K562 (cell line): Measurements from ENCODE around the gene SRPK1. TPM values are rescaled to one million over a fixed set of nuclear protein-coding genes. Genes with fewer than 3 reads are reported as not detected.

Source experiments
- FOXJ3 ChIP-seq: sonication (generic); formaldehyde crosslinking; IDR thresholded peaks from 2 replicates; pipeline ENCODE4 v1.4.0; 2020; ENCODE audit warnings: mild to moderate bottlenecking, missing genetic modification reagents
- HNRNPK ChIP-seq: fragments of 200-400 bp; formaldehyde crosslinking; IDR thresholded peaks from one replicate; pipeline ENCODE4 v1.6.1; 2018; ENCODE audit warnings: mild to moderate bottlenecking, low read depth, low read length; ENCODE audit not compliant: poor library complexity, severe bottlenecking
- NCOA1 ChIP-seq: fragments of 450-650 bp; IDR thresholded peaks from 2 replicates; pipeline ENCODE4 v1.6.1; 2016; ENCODE audit warnings: low read depth
- POLR3G ChIP-seq: IDR thresholded peaks from 2 replicates; pipeline ENCODE4 v1.6.1; 2011; ENCODE audit not compliant: insufficient read length, insufficient replicate concordance; ENCODE audit errors: extremely low read depth
- RBBP5 ChIP-seq: fragments of 200-600 bp; sonication (generic); IDR thresholded peaks from 2 replicates; pipeline ENCODE4 v1.6.1; 2012; ENCODE audit warnings: borderline replicate concordance, mild to moderate bottlenecking, low read length, control low read depth, inconsistent platforms; ENCODE audit not compliant: insufficient read depth, poor library complexity, severe bottlenecking
- REST ChIP-seq, 2 experiments: fragments of 450-650 bp; formaldehyde crosslinking in 1 of 2; IDR thresholded peaks; 2 replicates each; pipeline versions ENCODE4 v1.4.0 to v1.6.1; 2014 to 2020; ENCODE audit warnings: mild to moderate bottlenecking in 2 of 2, borderline replicate concordance in 1 of 2, low read depth in 1 of 2
- polyA plus RNA-seq, 8 experiments: library from polyadenylated mRNA; depleted of rRNA in 4 of 8; stranded (reverse) in 5 of 8; unstranded in 3 of 8; fragments of >200 nt; fragmentation: Nextera tagmentation in 2 of 8; fragmentation: Illumina TruSeq in 1 of 8; extraction: Ambion mirVana in 2 of 8; extraction: Trizol in 1 of 8; gene quantifications; 2 replicates each; pipeline versions ENCODE4 v1.2.1 to v1.2.3, GENCODE V29; 2011 to 2014; ENCODE audit warnings: inconsistent platforms in 1 of 8, missing spikeins in 1 of 8
- total RNA-seq, 7 experiments: library from RNA; depleted of rRNA in 6 of 7; stranded (reverse); fragments of >200 nt in 6 of 7; fragmentation: Illumina TruSeq in 2 of 7; extraction: Trizol in 2 of 7; gene quantifications; 2 replicates each; pipeline versions ENCODE4 v1.2.1 to v1.2.3, GENCODE V29; 2011 to 2021; ENCODE audit warnings: low replicate concordance in 1 of 7
- TF ChIP-seq, protein P1 (sequence below), 3 experiments: IDR thresholded peaks in 2 of 3; conservative IDR thresholded peaks in 1 of 3; 2 replicates each; pipeline ENCODE4 v1.5.1; 2011 to 2012; ENCODE audit warnings: low read length in 3 of 3, mild to moderate bottlenecking in 3 of 3, control low read depth in 2 of 3, improper control_type of control experiment in 1 of 3, inconsistent platforms in 1 of 3, low read depth in 1 of 3, mixed read lengths in 1 of 3, moderate library complexity in 1 of 3; ENCODE audit not compliant: insufficient read depth in 2 of 3
- TF ChIP-seq, protein P2 (sequence below), 2 experiments: fragments of 450-650 bp; IDR thresholded peaks; 2 replicates each; pipeline ENCODE4 v1.6.1; 2016; ENCODE audit warnings: mild to moderate bottlenecking in 2 of 2, borderline replicate concordance in 1 of 2, low read depth in 1 of 2, moderate library complexity in 1 of 2

SRPK1 gene
- total and polyA plus RNA-seq, 9 of the 15 experiments (the other 6 are each of a cell fraction or from before 2014, with no cell fraction given) = 99.6 to 185 (median 159) TPM

DNA sequence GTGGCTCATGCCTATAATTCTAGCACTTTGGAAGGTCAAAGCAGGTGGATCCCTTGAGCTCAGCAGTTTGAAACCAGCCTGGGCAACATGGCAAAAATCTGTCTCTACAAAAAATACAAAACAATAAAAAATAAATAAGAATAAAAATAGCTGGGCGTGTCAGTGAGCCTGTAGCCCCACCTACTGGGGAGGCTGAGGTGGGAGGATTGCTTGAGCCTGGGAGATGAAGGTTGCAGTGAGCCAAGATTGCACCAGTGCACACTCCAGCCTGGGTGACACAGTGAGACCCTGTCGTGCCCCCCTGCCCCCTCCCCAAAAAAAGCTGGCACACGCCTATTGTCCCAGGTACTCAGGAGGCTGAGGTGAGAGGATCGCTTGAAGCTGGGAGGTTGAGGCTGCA, 35.1 kb upstream of the SRPK1 start (continued):
- TF ChIP-seq REST (IDR thresholded peaks at IDR 0.05; ENCODE audit: borderline replicate concordance) (peak; percentile 9; the same call in 1 of the 2 replicates), REST (CRISPR knock-in tag; IDR thresholded peaks at IDR 0.05; ENCODE audit: low read depth) (no peak), NCOA1 (no peak), FOXJ3 (CRISPR knock-in tag) (no peak), HNRNPK (no peak), POLR3G (no peak), RBBP5 (no peak)
- TF ChIP-seq, protein P1, sequence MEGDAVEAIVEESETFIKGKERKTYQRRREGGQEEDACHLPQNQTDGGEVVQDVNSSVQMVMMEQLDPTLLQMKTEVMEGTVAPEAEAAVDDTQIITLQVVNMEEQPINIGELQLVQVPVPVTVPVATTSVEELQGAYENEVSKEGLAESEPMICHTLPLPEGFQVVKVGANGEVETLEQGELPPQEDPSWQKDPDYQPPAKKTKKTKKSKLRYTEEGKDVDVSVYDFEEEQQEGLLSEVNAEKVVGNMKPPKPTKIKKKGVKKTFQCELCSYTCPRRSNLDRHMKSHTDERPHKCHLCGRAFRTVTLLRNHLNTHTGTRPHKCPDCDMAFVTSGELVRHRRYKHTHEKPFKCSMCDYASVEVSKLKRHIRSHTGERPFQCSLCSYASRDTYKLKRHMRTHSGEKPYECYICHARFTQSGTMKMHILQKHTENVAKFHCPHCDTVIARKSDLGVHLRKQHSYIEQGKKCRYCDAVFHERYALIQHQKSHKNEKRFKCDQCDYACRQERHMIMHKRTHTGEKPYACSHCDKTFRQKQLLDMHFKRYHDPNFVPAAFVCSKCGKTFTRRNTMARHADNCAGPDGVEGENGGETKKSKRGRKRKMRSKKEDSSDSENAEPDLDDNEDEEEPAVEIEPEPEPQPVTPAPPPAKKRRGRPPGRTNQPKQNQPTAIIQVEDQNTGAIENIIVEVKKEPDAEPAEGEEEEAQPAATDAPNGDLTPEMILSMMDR (IDR thresholded peaks at IDR 0.05 in 2 of 3, conservative IDR thresholded peaks at IDR 0.05 in 1 of 3; ENCODE audit: insufficient read depth in 2 of 3, low read depth in 1 of 3, low read length in 3 of 3) = peak; percentile 65 to 71 (median 69)
- TF ChIP-seq, protein P2, sequence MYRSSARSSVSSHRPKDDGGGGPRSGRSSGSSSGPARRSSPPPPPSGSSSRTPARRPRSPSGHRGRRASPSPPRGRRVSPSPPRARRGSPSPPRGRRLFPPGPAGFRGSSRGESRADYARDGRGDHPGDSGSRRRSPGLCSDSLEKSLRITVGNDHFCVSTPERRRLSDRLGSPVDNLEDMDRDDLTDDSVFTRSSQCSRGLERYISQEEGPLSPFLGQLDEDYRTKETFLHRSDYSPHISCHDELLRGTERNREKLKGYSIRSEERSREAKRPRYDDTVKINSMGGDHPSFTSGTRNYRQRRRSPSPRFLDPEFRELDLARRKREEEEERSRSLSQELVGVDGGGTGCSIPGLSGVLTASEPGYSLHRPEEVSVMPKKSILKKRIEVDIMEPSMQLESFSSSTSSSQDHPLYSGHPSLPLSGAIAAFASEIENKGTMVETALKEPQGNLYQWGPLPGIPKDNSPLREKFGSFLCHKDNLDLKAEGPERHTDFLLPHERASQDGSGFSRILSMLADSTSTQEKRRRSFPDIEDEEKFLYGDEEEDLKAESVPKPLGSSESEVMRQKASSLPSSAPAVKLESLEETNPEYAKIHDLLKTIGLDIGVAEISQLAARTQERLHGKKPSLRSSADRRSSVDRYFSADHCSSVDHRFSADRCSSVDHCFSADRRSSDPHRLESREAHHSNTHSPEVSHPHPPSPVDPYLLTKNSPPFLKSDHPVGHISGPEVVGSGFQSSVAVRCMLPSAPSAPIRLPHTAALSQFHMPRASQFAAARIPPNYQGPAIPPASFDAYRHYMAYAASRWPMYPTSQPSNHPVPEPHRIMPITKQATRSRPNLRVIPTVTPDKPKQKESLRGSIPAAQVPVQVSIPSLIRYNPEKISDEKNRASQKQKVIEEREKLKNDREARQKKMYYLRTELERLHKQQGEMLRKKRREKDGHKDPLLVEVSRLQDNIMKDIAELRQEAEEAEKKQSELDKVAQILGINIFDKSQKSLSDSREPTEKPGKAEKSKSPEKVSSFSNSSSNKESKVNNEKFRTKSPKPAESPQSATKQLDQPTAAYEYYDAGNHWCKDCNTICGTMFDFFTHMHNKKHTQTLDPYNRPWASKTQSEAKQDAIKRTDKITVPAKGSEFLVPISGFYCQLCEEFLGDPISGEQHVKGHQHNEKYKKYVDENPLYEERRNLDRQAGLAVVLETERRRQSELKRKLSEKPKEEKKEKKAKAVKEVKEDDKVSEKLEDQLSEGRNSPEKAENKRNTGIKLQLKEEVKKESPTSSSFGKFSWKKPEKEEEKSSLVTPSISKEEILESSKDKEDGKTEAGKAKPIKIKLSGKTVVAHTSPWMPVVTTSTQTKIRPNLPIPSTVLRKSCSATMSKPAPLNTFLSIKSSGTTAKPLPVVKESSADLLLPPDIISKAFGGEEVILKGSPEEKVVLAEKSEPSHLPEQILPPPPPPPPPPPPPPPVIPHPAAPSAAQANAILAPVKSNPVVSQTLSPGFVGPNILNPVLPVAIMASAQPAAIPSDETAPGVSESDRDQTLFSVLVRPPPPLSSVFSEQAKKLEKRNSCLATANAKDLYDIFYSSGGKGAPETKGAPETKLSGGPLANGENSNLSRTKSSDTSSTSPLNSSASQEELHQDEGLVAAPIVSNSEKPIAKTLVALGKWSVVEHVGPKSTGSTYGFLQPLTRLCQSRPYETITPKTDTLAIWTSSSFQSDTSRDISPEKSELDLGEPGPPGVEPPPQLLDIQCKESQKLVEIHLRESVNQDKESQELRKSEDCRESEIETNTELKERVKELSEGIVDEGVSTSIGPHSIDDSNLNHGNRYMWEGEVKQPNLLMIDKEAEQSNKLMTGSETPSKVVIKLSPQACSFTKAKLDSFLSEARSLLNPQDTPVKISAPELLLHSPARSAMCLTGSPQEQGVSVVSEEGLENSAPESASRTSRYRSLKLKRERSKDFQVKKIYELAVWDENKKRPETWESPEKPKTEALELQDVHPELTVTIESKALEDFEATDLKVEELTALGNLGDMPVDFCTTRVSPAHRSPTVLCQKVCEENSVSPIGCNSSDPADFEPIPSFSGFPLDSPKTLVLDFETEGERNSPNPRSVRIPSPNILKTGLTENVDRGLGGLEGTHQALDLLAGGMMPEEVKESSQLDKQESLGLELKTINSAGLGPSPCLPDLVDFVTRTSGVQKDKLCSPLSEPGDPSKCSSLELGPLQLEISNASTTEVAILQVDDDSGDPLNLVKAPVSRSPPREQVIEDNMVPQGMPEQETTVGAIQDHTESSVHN (IDR thresholded peaks at IDR 0.05; ENCODE audit: borderline replicate concordance in 1 of 2, low read depth in 1 of 2) = no peak
